MCF 10A (cell line): ENCODE data around the gene ERG. TPM values are rescaled to one million over a fixed set of nuclear protein-coding genes. Genes with fewer than 3 reads are reported as not detected.

ENCODE experiments used
- BruUV-seq: library from RNA; stranded (reverse); fragments of 400-500 nt; replicated peaks from 2 replicates; lab custom pipeline; 2021; lab: Mats Ljungman, UMichigan
- CTCF ChIA-PET: fragments of 300-600 bp; sonication (Branson Sonifier 250); formaldehyde crosslinking; extraction: SDS; loops from one replicate; lab custom pipeline; 2021; ENCODE audit warnings: antibody characterized with exemption, inconsistent platforms; lab: Yijun Ruan, JAX
- POLR2A ChIA-PET: fragments of 300-600, 350-650 bp; sonication (Branson Sonifier 250); formaldehyde crosslinking; extraction: SDS; loops from one replicate; lab custom pipeline; 2020; ENCODE audit warnings: antibody characterized with exemption, inconsistent platforms; lab: Yijun Ruan, JAX
- DNase-seq: peaks from one replicate; pipeline ENCODE4 v3.0.0-alpha.2; 2018; ENCODE audit not compliant: unreplicated experiment
- H3K27ac Mint-ChIP-seq: one replicate; pipeline ENCODE4 v1.8.0; 2022; ENCODE audit warnings: mild to moderate bottlenecking, low read depth, mixed read lengths; ENCODE audit not compliant: unreplicated experiment
- H3K27me3 Mint-ChIP-seq: one replicate; pipeline ENCODE4 v1.8.0; 2022; ENCODE audit warnings: mixed read lengths; ENCODE audit not compliant: insufficient read depth, unreplicated experiment
- H3K36me3 Mint-ChIP-seq: one replicate; pipeline ENCODE4 v1.8.0; 2022; ENCODE audit warnings: mild to moderate bottlenecking, moderate library complexity, mixed read lengths; ENCODE audit not compliant: insufficient read depth, unreplicated experiment
- H3K4me1 Mint-ChIP-seq: one replicate; pipeline ENCODE4 v1.8.0; 2022; ENCODE audit warnings: mixed read lengths; ENCODE audit not compliant: insufficient read depth, unreplicated experiment
- H3K4me3 Mint-ChIP-seq: one replicate; pipeline ENCODE4 v1.8.0; 2022; ENCODE audit warnings: mild to moderate bottlenecking, moderate library complexity, mixed read lengths; ENCODE audit not compliant: unreplicated experiment
- H3K9me3 Mint-ChIP-seq: one replicate; pipeline ENCODE4 v1.8.0; 2022; ENCODE audit warnings: mixed read lengths; ENCODE audit not compliant: unreplicated experiment
- intact Hi-C: fragments of 100-400 bp; cut with micrococcal nuclease; formaldehyde crosslinking; loops from 2 replicates; pipeline ENCODE4 v1.14.1; 2022
- total RNA-seq: library from RNA; stranded (reverse); gene quantifications from 2 replicates; pipeline ENCODE4 v1.2.3, GENCODE V29; 2022
- TF ChIP-seq, protein P1 (sequence below): fragments of 200-600 bp; IDR thresholded peaks from one replicate; pipeline ENCODE4 v1.8.0; 2022; ENCODE audit warnings: antibody characterized with exemption, mild to moderate bottlenecking; ENCODE audit not compliant: unreplicated experiment

The ERG gene
- total RNA-seq, 1 experiment from 2014 or later = not detected

GRCh38 chr21:38479641-38480525 is 18.4 kb downstream of the ERG start:
- TF ChIP-seq, protein P1, sequence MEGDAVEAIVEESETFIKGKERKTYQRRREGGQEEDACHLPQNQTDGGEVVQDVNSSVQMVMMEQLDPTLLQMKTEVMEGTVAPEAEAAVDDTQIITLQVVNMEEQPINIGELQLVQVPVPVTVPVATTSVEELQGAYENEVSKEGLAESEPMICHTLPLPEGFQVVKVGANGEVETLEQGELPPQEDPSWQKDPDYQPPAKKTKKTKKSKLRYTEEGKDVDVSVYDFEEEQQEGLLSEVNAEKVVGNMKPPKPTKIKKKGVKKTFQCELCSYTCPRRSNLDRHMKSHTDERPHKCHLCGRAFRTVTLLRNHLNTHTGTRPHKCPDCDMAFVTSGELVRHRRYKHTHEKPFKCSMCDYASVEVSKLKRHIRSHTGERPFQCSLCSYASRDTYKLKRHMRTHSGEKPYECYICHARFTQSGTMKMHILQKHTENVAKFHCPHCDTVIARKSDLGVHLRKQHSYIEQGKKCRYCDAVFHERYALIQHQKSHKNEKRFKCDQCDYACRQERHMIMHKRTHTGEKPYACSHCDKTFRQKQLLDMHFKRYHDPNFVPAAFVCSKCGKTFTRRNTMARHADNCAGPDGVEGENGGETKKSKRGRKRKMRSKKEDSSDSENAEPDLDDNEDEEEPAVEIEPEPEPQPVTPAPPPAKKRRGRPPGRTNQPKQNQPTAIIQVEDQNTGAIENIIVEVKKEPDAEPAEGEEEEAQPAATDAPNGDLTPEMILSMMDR = no peak
- H3K9me3 Mint-ChIP-seq = no peaks in the 10 kb centered on the region
- intact Hi-C loops = loop anchor here (10.0 kb wide), 1 partner anchor 95 kb away; no protein-coding TSS in a partner anchor
- BruUV-seq = no TSS peak
- peaks cover 24% of the 10 kb centered on the region for H3K4me1 Mint-ChIP-seq
- no peaks in the 10 kb centered on the region for H3K27me3 Mint-ChIP-seq
- no peak overlapping the region for H3K4me3 Mint-ChIP-seq
- no peaks in the 10 kb centered on the region for H3K36me3 Mint-ChIP-seq
- DNase-seq = peak; percentile 31
- ChIA-PET CTCF (interaction anchor here (0.6 to 0.7 kb wide), 2 partner anchors 28 to 172 kb away, joined by 3 read pairs; no protein-coding TSS in a partner anchor), POLR2A (interaction anchor here (0.8 to 1.4 kb wide), 2 partner anchors 9 kb away, joined by 3 to 4 read pairs; no protein-coding TSS in a partner anchor)
- H3K27ac Mint-ChIP-seq = peak overlapping the region; percentile 40

GRCh38 chr21:38478782-38479181 is 19.5 kb downstream of the ERG start:
- peak; percentile 67 for DNase-seq
- ChIA-PET POLR2A (interaction anchor here (0.8 to 1.5 kb wide), 6 partner anchors 8 to 605 kb away, joined by 3 to 5 read pairs (median 4); no protein-coding TSS in a partner anchor), CTCF (interaction anchor here (0.7 to 0.9 kb wide), 2 partner anchors 11 to 27 kb away, joined by 3 to 6 read pairs; no protein-coding TSS in a partner anchor)
- intact Hi-C loops = no loop called here
- Mint-ChIP-seq H3K27me3 (no peaks in the 10 kb centered on the region), H3K9me3 (no peaks in the 10 kb centered on the region), H3K4me3 (no peak overlapping the region), H3K4me1 (peaks cover 24% of the 10 kb centered on the region), H3K27ac (peak overlapping the region; percentile 31), H3K36me3 (no peaks in the 10 kb centered on the region)
- TF ChIP-seq, protein P1 = no peak
- BruUV-seq = no TSS peak

- no peak overlapping the region for H3K4me3 Mint-ChIP-seq
- ChIA-PET POLR2A (interaction anchor here (0.8 to 1.0 kb wide), 2 partner anchors 9 to 200 kb away, joined by 3 to 4 read pairs; no protein-coding TSS in a partner anchor), CTCF (interaction anchor here (0.6 to 0.7 kb wide), 2 partner anchors 31 to 530 kb away, joined by 3 read pairs; no protein-coding TSS in a partner anchor)
- TF ChIP-seq, protein P1 = no peak
- no peaks in the 10 kb centered on the region for H3K9me3 Mint-ChIP-seq
- intact Hi-C loops = no loop called here
- peaks cover 24% of the 10 kb centered on the region for H3K4me1 Mint-ChIP-seq
- no peaks in the 10 kb centered on the region for H3K36me3 Mint-ChIP-seq
- H3K27ac Mint-ChIP-seq = no peak overlapping the region
- DNase-seq = no peak
- no peaks in the 10 kb centered on the region for H3K27me3 Mint-ChIP-seq
- no TSS peak for BruUV-seq
These were observed 21.1 kb downstream of the ERG start for GRCh38 chr21:38477226-38477625.

GRCh38 chr21:38476385-38476784 is 21.9 kb downstream of the ERG start:
- ChIA-PET CTCF (no interaction called here), POLR2A (no interaction called here)
- Mint-ChIP-seq H3K4me1 (peaks cover 30% of the 10 kb centered on the region), H3K9me3 (no peaks in the 10 kb centered on the region), H3K4me3 (no peak overlapping the region), H3K36me3 (no peaks in the 10 kb centered on the region), H3K27me3 (no peaks in the 10 kb centered on the region), H3K27ac (no peak overlapping the region)
- TF ChIP-seq, protein P1 = no peak
- BruUV-seq = no TSS peak
- intact Hi-C loops = no loop called here
- no peak for DNase-seq
